Measurements from ENCODE around the gene EPGN.
A peak's percentile ranks its signal among the peaks of the same experiment; 100 is the strongest.

Gene EPGN

GRCh38 chr4:74267998-74268606 lies 40.2 kb upstream of the EPGN start:
- DNase-seq (ENCODE audit: low spot score) = peak; percentile 65
- no peak for TF ChIP-seq CTCF (conservative IDR thresholded peaks at IDR 0.05; ENCODE audit: low read depth)
- CTCF ChIA-PET = no interaction called here
- H3K27ac ChIP-seq = peak overlapping the region; percentile 84
- POLR2A ChIA-PET (ENCODE audit: low non-redundant PET) = no interaction called here

GRCh38 chr4:74268643-74269042 lies 39.6 kb upstream of the EPGN start:
- no peak overlapping the region for H3K27ac ChIP-seq
- DNase-seq (ENCODE audit: low spot score) = no peak
- ChIA-PET POLR2A (ENCODE audit: low non-redundant PET) (no interaction called here), CTCF (no interaction called here)
- TF ChIP-seq CTCF (conservative IDR thresholded peaks at IDR 0.05; ENCODE audit: low read depth) = no peak

- POLR2A ChIA-PET (ENCODE audit: low non-redundant PET) = interaction anchor here (0.6 kb wide), 1 partner anchor 26 kb away, joined by 3 read pairs; no protein-coding TSS in a partner anchor
- no peak for TF ChIP-seq CTCF (conservative IDR thresholded peaks at IDR 0.05; ENCODE audit: low read depth)
- CTCF ChIA-PET = no interaction called here
- H3K27ac ChIP-seq = no peak overlapping the region
- DNase-seq (ENCODE audit: low spot score) = no peak
Measured at GRCh38 chr4:74278490-74278889, 29.8 kb upstream of the EPGN start.

GRCh38 chr4:74279716-74280115 lies 28.6 kb upstream of the EPGN start:
- no peak for DNase-seq (ENCODE audit: low spot score)
- no peak overlapping the region for H3K27ac ChIP-seq
- no peak for TF ChIP-seq CTCF (conservative IDR thresholded peaks at IDR 0.05; ENCODE audit: low read depth)
- ChIA-PET POLR2A (ENCODE audit: low non-redundant PET) (no interaction called here), CTCF (interaction anchor here (1.4 kb wide), 1 partner anchor 14 kb away, joined by 3 read pairs; no protein-coding TSS in a partner anchor)

- no peak for DNase-seq (ENCODE audit: low spot score)
- no peak overlapping the region for H3K27ac ChIP-seq
- POLR2A ChIA-PET (ENCODE audit: low non-redundant PET) = no interaction called here
- CTCF ChIA-PET = no interaction called here
- no peak for TF ChIP-seq CTCF (conservative IDR thresholded peaks at IDR 0.05; ENCODE audit: low read depth)
Measured at GRCh38 chr4:74282926-74283325, 25.3 kb upstream of the EPGN start.

- CTCF ChIA-PET = no interaction called here
- peak; percentile 88 for DNase-seq (ENCODE audit: low spot score)
- POLR2A ChIA-PET (ENCODE audit: low non-redundant PET) = no interaction called here
- H3K27ac ChIP-seq = no peak overlapping the region
- no peak for TF ChIP-seq CTCF (conservative IDR thresholded peaks at IDR 0.05; ENCODE audit: low read depth)
Measured at GRCh38 chr4:74283614-74284013, 24.7 kb upstream of the EPGN start.
